Adrenal gland (tissue), 5 donors: Measurements from ENCODE around the gene ARID2.

ENCODE experiments used
- CTCF ChIP-seq, 6 experiments: fragments of 450-650 bp in 4 of 6; fragments of 200-600 bp in 2 of 6; sonication (generic) in 1 of 6; IDR thresholded peaks; 1 replicate in 5 of 6; 2 replicates in 1 of 6; pipeline versions ENCODE4 v1.5.1 to v1.8.0; 2016 to 2021; ENCODE audit warnings: antibody characterized with exemption in 6 of 6, mild to moderate bottlenecking in 2 of 6, moderate library complexity in 1 of 6
- POLR2A ChIP-seq, 2 donors: fragments of 450-650 bp; IDR thresholded peaks; one replicate each; pipeline ENCODE4 v1.6.1; 2017; ENCODE audit warnings: antibody characterized with exemption in 2 of 2, mild to moderate bottlenecking in 2 of 2, moderate library complexity in 1 of 2
- donor health status: DM: no; HTN: no; CAD: no.

DNA sequence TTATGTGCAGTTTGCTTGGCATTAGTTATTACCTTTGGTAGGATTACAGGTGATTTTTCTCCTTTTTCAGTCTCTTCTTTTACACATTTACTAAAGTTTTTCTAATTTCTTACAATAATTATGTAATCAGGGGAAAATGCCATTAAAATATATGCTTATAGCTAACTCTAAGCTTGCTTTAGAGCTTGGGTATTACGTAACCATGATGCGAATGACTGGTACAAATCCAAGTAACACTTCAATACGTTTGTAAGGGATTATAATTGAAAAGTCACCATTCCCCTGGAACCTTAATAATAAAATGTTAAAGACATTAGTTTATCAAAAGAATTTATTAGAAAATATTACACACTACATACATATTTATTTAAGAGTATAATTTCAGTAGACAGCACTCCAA, 189.3 kb downstream of the ARID2 start:
- TF ChIP-seq CTCF (IDR thresholded peaks at IDR 0.05) (no peak), POLR2A (IDR thresholded peaks at IDR 0.05) (no peak)
